Measurements from ENCODE around the gene RB1.

The RB1 gene

GRCh38 chr13:48496271-48497161 lies 193.0 kb downstream of the RB1 start:
- no peak overlapping the region for H3K4me3 ChIP-seq (replicated peaks; ENCODE audit: low read depth, low read length)
- DNase-seq (ENCODE audit: low read depth): no peak
- no peak for TF ChIP-seq CTCF (IDR thresholded peaks at IDR 0.05; ENCODE audit: low read length, missing control alignments)

- no peak for DNase-seq (ENCODE audit: low read depth)
- no peak overlapping the region for H3K4me3 ChIP-seq (replicated peaks; ENCODE audit: low read depth, low read length)
- TF ChIP-seq CTCF (IDR thresholded peaks at IDR 0.05; ENCODE audit: low read length, missing control alignments): no peak
Observed at GRCh38 chr13:48497669-48498068, 194.1 kb downstream of the RB1 start.

- H3K4me3 ChIP-seq (replicated peaks; ENCODE audit: low read depth, low read length): no peak overlapping the region
- TF ChIP-seq CTCF (IDR thresholded peaks at IDR 0.05; ENCODE audit: low read length, missing control alignments): no peak
- peak; percentile 91 for DNase-seq (ENCODE audit: low read depth)
Observed at GRCh38 chr13:48500652-48501197, 197.2 kb downstream of the RB1 start.

- no peak for TF ChIP-seq CTCF (IDR thresholded peaks at IDR 0.05; ENCODE audit: low read length, missing control alignments)
- no peak overlapping the region for H3K4me3 ChIP-seq (replicated peaks; ENCODE audit: low read depth, low read length)
- DNase-seq (ENCODE audit: low read depth): no peak
Observed at GRCh38 chr13:48501705-48502104, 198.2 kb downstream of the RB1 start.

- no peak for DNase-seq (ENCODE audit: low read depth)
- no peak overlapping the region for H3K4me3 ChIP-seq (replicated peaks; ENCODE audit: low read depth, low read length)
- no peak for TF ChIP-seq CTCF (IDR thresholded peaks at IDR 0.05; ENCODE audit: low read length, missing control alignments)
Observed at GRCh38 chr13:48502601-48503319, 199.2 kb downstream of the RB1 start.

GRCh38 chr13:48504606-48505005 lies 201.1 kb downstream of the RB1 start:
- H3K4me3 ChIP-seq (replicated peaks; ENCODE audit: low read depth, low read length): no peak overlapping the region
- no peak for DNase-seq (ENCODE audit: low read depth)
- no peak for TF ChIP-seq CTCF (IDR thresholded peaks at IDR 0.05; ENCODE audit: low read length, missing control alignments)

Measured in fibroblast of pulmonary artery (primary cell).